HEK293 (cell line): ENCODE data around the gene SETD5.
A peak's percentile ranks its signal among the peaks of the same experiment; 100 is the strongest.

Experiments
- CTCF ChIA-PET: fragments of 350-600 bp; formaldehyde crosslinking; extraction: SDS; loops from one replicate; lab custom pipeline; 2021; ENCODE audit warnings: antibody characterized with exemption; lab: Yijun Ruan, JAX
- POLR2A ChIA-PET: fragments of 300-600 bp; formaldehyde crosslinking; extraction: SDS; loops from one replicate; lab custom pipeline; 2020; ENCODE audit warnings: antibody characterized with exemption, inconsistent platforms; lab: Yijun Ruan, JAX
- H3K27ac ChIP-seq: fragments of 200-500 bp; sonication (Bioruptor generic); 2 replicates; pipeline ENCODE4 v1.5.1; 2014; ENCODE audit warnings: low read depth, low read length, control low read depth, inconsistent platforms; ENCODE audit errors: extremely low read depth
- H3K36me3 ChIP-seq, 2 experiments: fragments of 200-500 bp in 1 of 2; sonication (Bioruptor generic) in 1 of 2; 1 replicate in 1 of 2; 2 replicates in 1 of 2; pipeline ENCODE4 v1.5.1; 2014 to 2017; ENCODE audit warnings: inconsistent platforms in 2 of 2, low read length in 2 of 2; ENCODE audit not compliant: control insufficient read depth in 2 of 2, insufficient read depth in 1 of 2
- H3K4me1 ChIP-seq: fragments of 200-500 bp; sonication (Bioruptor generic); 2 replicates; pipeline ENCODE4 v1.5.1; 2014; ENCODE audit warnings: mild to moderate bottlenecking, low read length, inconsistent platforms; ENCODE audit not compliant: control insufficient read depth, insufficient read depth
- H3K4me3 ChIP-seq: 2 replicates; pipeline ENCODE4 v1.5.1; 2011; ENCODE audit warnings: low read depth, mild to moderate bottlenecking, control low read depth, low read length, moderate library complexity
- H3K9me3 ChIP-seq: fragments of 200-500 bp; sonication (Bioruptor generic); 2 replicates; pipeline ENCODE4 v1.5.1; 2014; ENCODE audit warnings: low read depth, low read length, inconsistent platforms; ENCODE audit not compliant: control insufficient read depth, insufficient read depth
- ATF2 ChIP-seq: fragments of 450-650 bp; formaldehyde crosslinking; IDR thresholded peaks from 2 replicates; pipeline ENCODE4 v1.5.1; 2016; ENCODE audit warnings: missing biosample characterization, missing genetic modification characterization, low read depth
- GLI4 ChIP-seq: fragments of 450-650 bp; formaldehyde crosslinking; IDR thresholded peaks from 2 replicates; pipeline ENCODE4 v1.5.1; 2016; ENCODE audit warnings: missing biosample characterization, missing genetic modification characterization
- MYNN ChIP-seq: fragments of 450-650 bp; formaldehyde crosslinking; IDR thresholded peaks from 2 replicates; pipeline ENCODE4 v1.5.1; 2016; ENCODE audit warnings: missing biosample characterization, missing genetic modification characterization, borderline replicate concordance
- RBAK ChIP-seq: fragments of 450-650 bp; formaldehyde crosslinking; IDR thresholded peaks from 2 replicates; pipeline ENCODE4 v1.5.1; 2016; ENCODE audit warnings: missing biosample characterization, missing genetic modification characterization
- YY1 ChIP-seq: fragments of 450-650 bp; formaldehyde crosslinking; IDR thresholded peaks from 2 replicates; pipeline ENCODE4 v1.5.1; 2018; ENCODE audit warnings: missing biosample characterization, missing genetic modification characterization
- ZBTB10 ChIP-seq: fragments of 450-650 bp; formaldehyde crosslinking; IDR thresholded peaks from 2 replicates; pipeline ENCODE4 v1.5.1; 2016; ENCODE audit warnings: missing biosample characterization, missing genetic modification characterization
- ZNF133 ChIP-seq: fragments of 450-650 bp; formaldehyde crosslinking; IDR thresholded peaks from 2 replicates; pipeline ENCODE4 v1.5.1; 2016; ENCODE audit warnings: missing biosample characterization, missing genetic modification characterization
- ZNF248 ChIP-seq: fragments of 450-650 bp; formaldehyde crosslinking; IDR thresholded peaks from 2 replicates; pipeline ENCODE4 v1.5.1; 2017; ENCODE audit warnings: missing biosample characterization, missing genetic modification characterization
- ZNF280D ChIP-seq: fragments of 450-650 bp; formaldehyde crosslinking; IDR thresholded peaks from 2 replicates; pipeline ENCODE4 v1.5.1; 2016; ENCODE audit warnings: missing biosample characterization, missing genetic modification characterization
- ZNF341 ChIP-seq: fragments of 450-650 bp; formaldehyde crosslinking; IDR thresholded peaks from 2 replicates; pipeline ENCODE4; 2016; ENCODE audit warnings: low read depth, missing biosample characterization, missing genetic modification characterization
- ZNF354C ChIP-seq: fragments of 450-650 bp; formaldehyde crosslinking; IDR thresholded peaks from 2 replicates; pipeline ENCODE4 v1.5.1; 2016; ENCODE audit warnings: missing biosample characterization, missing genetic modification characterization, low read depth, borderline replicate concordance
- ZNF433 ChIP-seq: fragments of 450-650 bp; formaldehyde crosslinking; IDR thresholded peaks from 2 replicates; pipeline ENCODE4 v1.5.1; 2016; ENCODE audit warnings: missing biosample characterization, missing genetic modification characterization, low read depth
- ZNF692 ChIP-seq: fragments of 450-650 bp; formaldehyde crosslinking; IDR thresholded peaks from 2 replicates; pipeline ENCODE4 v1.5.1; 2016; ENCODE audit warnings: missing biosample characterization, missing genetic modification characterization
- ZSCAN23 ChIP-seq: fragments of 450-650 bp; formaldehyde crosslinking; IDR thresholded peaks from 2 replicates; pipeline ENCODE4 v1.5.1; 2016; ENCODE audit warnings: missing biosample characterization, missing genetic modification characterization

SETD5 gene

GRCh38 chr3:9507586-9508578 is 110.5 kb downstream of the SETD5 start:
- H3K4me1 ChIP-seq, result no peaks in the 10 kb centered on the region
- TF ChIP-seq ZNF692 (tag by site-specific recombination) (no peak), ZNF341 (tag by site-specific recombination) (0 out of 2 replicates have a peak, but pooled peaks have one; percentile 29)
- H3K4me3 ChIP-seq, result no peak overlapping the region
- ChIA-PET POLR2A (no interaction called here), CTCF (interaction anchor here (0.6 kb wide), 1 partner anchor 1275 kb away, joined by 3 read pairs; no protein-coding TSS in a partner anchor)
- no peak overlapping the region for H3K27ac ChIP-seq
- H3K9me3 ChIP-seq, result no peaks in the 10 kb centered on the region
- no peaks in the 10 kb centered on the region for H3K36me3 ChIP-seq

- H3K9me3 ChIP-seq, result no peaks in the 10 kb centered on the region
- no peaks in the 10 kb centered on the region for H3K36me3 ChIP-seq
- no peaks in the 10 kb centered on the region for H3K4me1 ChIP-seq
- ChIA-PET CTCF (interaction anchor here (0.6 kb wide), 1 partner anchor 1274 kb away, joined by 3 read pairs; no protein-coding TSS in a partner anchor), POLR2A (no interaction called here)
- no peak for TF ChIP-seq ZNF354C (tag by site-specific recombination)
- no peak overlapping the region for H3K4me3 ChIP-seq
- no peak overlapping the region for H3K27ac ChIP-seq
Observed at GRCh38 chr3:9508781-9509180, 111.4 kb downstream of the SETD5 start.

GRCh38 chr3:9512456-9513045 is 115.1 kb downstream of the SETD5 start:
- CTCF ChIA-PET, result interaction anchor here (0.8 kb wide), 1 partner anchor 9 kb away, joined by 3 read pairs; no protein-coding TSS in a partner anchor
- no peaks in the 10 kb centered on the region for H3K36me3 ChIP-seq
- TF ChIP-seq MYNN (tag by site-specific recombination), result no peak
- no peak for TF ChIP-seq GLI4 (tag by site-specific recombination)
- no peak for TF ChIP-seq ATF2 (tag by site-specific recombination)
- TF ChIP-seq ZNF133 (tag by site-specific recombination), result no peak
- TF ChIP-seq ZNF433 (tag by site-specific recombination), result no peak

GRCh38 chr3:9514306-9514705 is 116.9 kb downstream of the SETD5 start:
- POLR2A ChIA-PET, result no interaction called here
- Histone ChIP-seq H3K36me3 (no peaks in the 10 kb centered on the region), H3K9me3 (no peaks in the 10 kb centered on the region), H3K27ac (no peak overlapping the region), H3K4me1 (no peaks in the 10 kb centered on the region), H3K4me3 (no peak overlapping the region)
- TF ChIP-seq ZSCAN23 (tag by site-specific recombination) (no peak), YY1 (tag by site-specific recombination) (no peak), ZNF280D (tag by site-specific recombination) (no peak), ZNF248 (tag by site-specific recombination) (no peak), RBAK (tag by site-specific recombination) (no peak), ZBTB10 (tag by site-specific recombination) (no peak)
- CTCF ChIA-PET, result no interaction called here

More at GRCh38 chr3:9512456-9513045, 115.1 kb downstream of the SETD5 start:
- no peaks in the 10 kb centered on the region for H3K4me1 ChIP-seq
- H3K27ac ChIP-seq, result no peak overlapping the region
- H3K4me3 ChIP-seq, result no peak overlapping the region
- POLR2A ChIA-PET, result no interaction called here
- H3K9me3 ChIP-seq, result no peaks in the 10 kb centered on the region
